HG03342 (cell line): Measurements from ENCODE around the gene BIRC6.
"Not testable (repeated sequence)": the region's sequence is repeated elsewhere in the genome, so short reads cannot be mapped to it uniquely, and the experiment has no call there.

ENCODE experiments used
- ATAC-seq: cut with Tn5 transposase; IDR thresholded peaks from one replicate; pipeline ENCODE4 v1.9.1; 2021; ENCODE audit warnings: mild to moderate bottlenecking, moderate library complexity; ENCODE audit not compliant: unreplicated experiment

Gene BIRC6

GRCh38 chr2:32591669-32592463, 235.0 kb downstream of the BIRC6 start:
- peak; percentile 71 for ATAC-seq

GRCh38 chr2:32594573-32594972, 237.8 kb downstream of the BIRC6 start:
- no peak for ATAC-seq

GRCh38 chr2:32611366-32611765, 254.5 kb downstream of the BIRC6 start:
- ATAC-seq: no peak

GRCh38 chr2:32611771-32612170, 254.9 kb downstream of the BIRC6 start:
- ATAC-seq: no peak

GRCh38 chr2:32614084-32614483, 257.3 kb downstream of the BIRC6 start:
- no peak for ATAC-seq

GRCh38 chr2:32617599-32618189, 260.9 kb downstream of the BIRC6 start:
- no peak for ATAC-seq

- ATAC-seq: no peak
These were observed 265.9 kb downstream of the BIRC6 start for GRCh38 chr2:32622570-32623310.

GRCh38 chr2:32623311-32623706, 266.5 kb downstream of the BIRC6 start:
- no peak for ATAC-seq

- no peak for ATAC-seq
These were observed 268.0 kb downstream of the BIRC6 start for GRCh38 chr2:32624812-32625211.

DNA sequence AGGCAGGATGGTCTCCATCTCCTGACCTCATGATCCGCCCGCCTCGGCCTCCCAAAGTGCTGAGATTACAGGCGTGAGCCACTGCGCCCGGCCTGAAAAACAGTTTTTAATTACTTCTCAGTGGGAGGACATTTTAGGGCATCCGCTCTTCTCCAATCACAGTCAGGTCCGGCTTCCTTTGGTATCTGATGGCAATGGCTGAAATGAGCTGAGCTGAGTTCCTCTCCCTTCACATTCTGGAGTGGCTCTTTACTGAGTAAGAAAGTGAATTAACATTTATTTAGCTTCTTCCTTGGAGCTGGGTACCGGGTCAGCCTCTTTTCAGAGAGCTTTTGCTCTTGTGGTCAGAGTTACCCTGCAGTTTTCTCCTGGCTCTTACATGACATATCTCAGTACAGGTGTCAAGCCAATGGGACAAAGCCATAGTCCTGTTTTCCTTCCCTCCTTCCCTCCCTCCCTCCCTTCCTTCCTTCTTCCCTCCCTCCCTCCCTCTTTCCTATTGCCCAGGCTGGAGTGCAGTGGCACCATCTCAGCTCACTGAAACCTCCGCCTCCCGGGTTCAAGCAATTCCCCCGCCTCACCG, 269.9 kb downstream of the BIRC6 start:
- no peak for ATAC-seq

DNA sequence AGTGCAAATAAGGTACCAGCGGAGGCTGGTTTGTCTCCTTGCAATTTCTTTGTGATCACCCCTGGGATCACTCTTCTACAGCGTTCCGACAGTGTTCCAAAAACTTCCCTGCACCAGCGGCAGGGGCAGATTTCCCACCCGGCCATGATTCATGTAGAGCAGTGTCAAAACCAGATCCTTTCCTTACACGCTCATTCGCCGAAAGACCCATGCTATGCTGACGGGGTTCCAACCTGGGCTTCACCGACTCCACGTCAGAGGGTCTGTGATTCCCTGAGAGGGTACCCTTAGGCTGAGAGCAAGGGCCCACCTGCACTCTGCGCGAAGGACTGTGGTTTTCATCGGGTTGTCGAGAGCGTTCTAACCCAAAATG, 270.6 kb downstream of the BIRC6 start:
- ATAC-seq: peak; percentile 26

DNA sequence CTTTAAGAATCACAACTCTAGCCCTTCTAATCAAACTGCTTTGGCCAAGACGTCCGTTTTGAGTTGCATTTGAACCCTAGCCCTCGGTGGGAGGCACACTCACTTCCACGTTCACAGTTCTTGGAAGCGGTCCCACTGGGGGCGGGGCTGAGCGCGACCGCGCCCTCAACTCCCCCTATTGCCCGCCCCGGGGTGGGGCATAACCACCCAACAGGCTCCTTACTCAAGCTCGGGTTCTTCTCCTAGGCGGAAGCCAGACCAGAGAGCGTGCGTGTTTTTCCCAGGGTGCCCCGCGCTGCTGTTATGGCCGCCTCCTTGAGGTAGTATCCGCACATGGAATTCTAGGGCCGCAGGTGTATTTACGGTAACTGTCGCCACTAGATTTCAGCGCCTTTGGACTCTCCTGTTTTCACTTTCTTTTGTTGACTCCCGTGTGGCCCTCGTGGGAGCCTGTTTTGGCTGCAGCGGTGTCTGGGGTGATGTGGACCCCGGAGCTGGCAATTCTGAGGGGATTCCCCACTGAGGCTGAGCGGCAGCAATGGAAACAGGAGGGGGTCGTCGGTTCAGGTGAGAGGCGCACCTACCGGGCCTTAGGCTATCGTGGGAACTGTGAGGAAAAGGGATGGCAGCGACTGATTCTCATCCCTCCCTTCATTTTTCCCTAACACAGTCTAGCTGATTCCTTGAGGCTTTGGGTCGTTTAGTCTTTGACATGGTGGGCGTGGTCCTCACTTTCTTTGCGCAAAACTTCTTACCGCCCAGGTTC, 271.2 kb downstream of the BIRC6 start, which contains the start of gene TTC27:
Gene TTC27, plus strand, starts transcription at position 237 of the 766 bp plus-strand sequence. Its CDS starts 243 bp downstream, at position 480.
- peak; percentile 100 for ATAC-seq

DNA sequence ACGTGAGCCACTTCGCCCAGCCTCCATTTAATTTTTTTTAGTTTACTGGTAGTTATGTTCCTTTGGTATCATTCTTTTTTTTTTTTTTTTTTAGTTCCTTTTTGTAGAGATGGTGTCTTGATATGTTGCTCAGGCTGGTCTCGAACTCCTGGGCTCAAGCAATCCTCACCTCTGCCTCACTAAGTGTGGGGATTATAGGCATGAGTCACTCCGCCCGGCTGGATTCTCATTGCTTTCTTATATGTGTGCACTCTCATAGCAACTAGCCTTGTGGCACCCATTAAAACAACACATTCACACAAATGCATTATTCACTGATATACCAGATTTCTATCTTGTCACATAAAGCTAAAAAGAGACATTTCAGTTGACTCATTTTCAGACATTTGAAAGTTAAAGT, 275.3 kb downstream of the BIRC6 start:
- ATAC-seq: no peak

- ATAC-seq: no peak
These were observed 276.2 kb downstream of the BIRC6 start for GRCh38 chr2:32633040-32633439.

GRCh38 chr2:32638548-32638947, 281.7 kb downstream of the BIRC6 start:
- not testable (repeated sequence) for ATAC-seq

DNA sequence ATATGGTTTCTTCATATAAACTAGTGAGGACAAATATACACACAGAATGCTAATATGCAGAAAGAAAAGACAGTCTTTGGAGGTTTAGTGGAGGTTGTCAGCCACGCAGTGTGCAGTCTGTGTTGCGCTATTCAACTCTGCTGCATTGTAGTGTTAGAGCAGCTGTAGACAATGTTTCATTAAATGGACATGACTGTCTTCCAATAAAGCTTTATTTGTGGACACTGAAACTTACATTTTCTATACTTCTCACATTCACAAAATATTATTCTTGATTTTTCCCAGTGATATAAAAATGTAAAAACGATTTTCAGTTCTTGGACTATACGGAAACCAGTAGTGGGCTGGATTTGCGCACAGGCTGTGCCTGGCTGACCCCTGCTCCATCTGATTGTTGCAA, 284.4 kb downstream of the BIRC6 start:
- no peak for ATAC-seq

GRCh38 chr2:32647180-32647651, 290.4 kb downstream of the BIRC6 start:
- ATAC-seq: no peak

DNA sequence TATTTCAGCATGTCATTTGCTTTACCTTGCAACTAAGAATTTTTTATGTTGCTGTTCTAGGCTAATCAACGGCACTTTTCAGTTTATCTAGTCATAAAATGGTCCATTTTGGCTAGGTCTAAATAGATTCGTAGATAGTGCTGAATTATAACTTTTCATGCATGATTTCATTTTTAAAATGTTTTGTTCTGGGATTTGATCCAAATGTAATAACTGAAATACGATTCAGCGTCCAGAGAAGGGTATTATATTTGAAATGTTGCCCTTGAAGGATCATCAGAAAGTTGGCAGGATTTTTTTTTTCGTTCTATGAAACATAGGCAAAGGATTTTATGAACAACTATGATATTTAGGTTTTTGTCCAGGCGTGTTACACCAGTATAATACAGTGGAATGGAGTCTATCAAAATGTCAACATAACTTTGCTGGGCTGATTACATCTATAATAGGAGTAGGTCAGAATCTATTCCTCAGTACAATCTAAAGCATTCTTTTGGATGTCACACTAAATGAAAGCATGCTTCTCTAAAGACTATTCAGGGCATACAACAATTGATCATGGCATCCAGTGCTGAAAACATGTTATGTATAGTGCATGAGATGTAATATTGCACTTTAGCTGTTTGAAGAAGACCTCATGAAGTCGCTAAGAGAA, 295.9 kb downstream of the BIRC6 start:
- ATAC-seq: no peak

GRCh38 chr2:32656069-32656468, 299.2 kb downstream of the BIRC6 start:
- ATAC-seq: no peak

DNA sequence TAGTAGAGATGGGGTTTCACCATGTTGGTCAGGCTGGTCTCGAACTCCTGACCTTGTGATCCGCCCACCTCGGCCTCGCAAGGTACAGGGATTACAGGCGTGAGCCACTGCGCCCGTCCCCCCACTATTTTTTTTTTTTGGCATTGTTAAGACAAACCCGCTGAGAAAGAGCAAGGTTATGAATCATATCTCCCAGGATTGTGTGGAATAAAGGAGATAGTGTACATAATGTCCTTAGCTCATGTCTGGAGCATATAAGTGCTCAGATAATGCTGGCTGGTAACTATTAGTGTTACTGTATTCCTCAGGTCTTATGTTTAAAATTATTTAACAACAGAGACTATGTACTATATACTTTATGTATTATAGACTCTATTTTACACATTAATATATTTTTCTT, 307.0 kb downstream of the BIRC6 start:
- no peak for ATAC-seq
